Measurements from ENCODE around the gene FAM131B. TPM values are rescaled to one million over a fixed set of nuclear protein-coding genes. Genes with fewer than 3 reads are reported as not detected.

The FAM131B gene
- total RNA-seq, 1 donor: 1.4 TPM

DNA sequence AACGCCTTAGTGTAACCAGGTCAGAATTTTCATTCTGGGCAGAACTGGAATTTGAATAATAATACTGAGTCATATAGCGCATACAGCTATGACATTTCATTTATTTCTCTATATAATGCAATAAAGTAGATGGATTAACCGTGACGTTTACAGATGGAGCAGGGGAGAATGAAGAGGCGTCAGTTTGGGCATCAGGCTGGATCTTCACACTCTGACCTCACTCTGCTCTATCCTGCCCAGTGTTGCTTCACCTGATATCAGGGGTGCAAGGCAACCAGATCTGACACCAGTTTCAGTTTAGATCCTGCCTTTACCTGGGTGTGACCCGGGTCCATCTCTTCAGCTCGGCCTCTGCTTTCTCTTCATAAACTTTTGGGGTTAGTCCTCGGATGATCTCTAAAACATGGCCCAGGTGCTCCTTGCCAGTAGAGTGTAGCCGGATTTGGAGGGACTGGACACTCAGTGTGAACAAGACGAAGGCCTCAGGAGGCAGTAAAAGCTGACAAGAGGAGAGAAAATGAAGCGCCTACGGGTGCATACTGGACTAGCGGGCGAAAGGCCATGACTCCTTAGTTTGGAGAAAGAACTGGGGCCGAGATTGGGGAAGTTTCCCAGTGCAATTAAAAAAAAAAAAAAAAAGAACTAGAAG lies 17.2 kb upstream of the FAM131B start:
- TF ChIP-seq, protein P1, sequence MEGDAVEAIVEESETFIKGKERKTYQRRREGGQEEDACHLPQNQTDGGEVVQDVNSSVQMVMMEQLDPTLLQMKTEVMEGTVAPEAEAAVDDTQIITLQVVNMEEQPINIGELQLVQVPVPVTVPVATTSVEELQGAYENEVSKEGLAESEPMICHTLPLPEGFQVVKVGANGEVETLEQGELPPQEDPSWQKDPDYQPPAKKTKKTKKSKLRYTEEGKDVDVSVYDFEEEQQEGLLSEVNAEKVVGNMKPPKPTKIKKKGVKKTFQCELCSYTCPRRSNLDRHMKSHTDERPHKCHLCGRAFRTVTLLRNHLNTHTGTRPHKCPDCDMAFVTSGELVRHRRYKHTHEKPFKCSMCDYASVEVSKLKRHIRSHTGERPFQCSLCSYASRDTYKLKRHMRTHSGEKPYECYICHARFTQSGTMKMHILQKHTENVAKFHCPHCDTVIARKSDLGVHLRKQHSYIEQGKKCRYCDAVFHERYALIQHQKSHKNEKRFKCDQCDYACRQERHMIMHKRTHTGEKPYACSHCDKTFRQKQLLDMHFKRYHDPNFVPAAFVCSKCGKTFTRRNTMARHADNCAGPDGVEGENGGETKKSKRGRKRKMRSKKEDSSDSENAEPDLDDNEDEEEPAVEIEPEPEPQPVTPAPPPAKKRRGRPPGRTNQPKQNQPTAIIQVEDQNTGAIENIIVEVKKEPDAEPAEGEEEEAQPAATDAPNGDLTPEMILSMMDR (IDR thresholded peaks at IDR 0.05; ENCODE audit: extremely low read depth, low read depth, low read length): no peak
- Histone ChIP-seq H4K20me1 (ENCODE audit: insufficient read depth, low read length) (peaks cover 28% of the 10 kb centered on the region), H2AFZ (ENCODE audit: low read length) (no peak overlapping the region), H3K36me3 (ENCODE audit: insufficient read depth, low read length) (peaks cover 25% of the 10 kb centered on the region), H3K27ac (ENCODE audit: low read depth, low read length) (peak overlapping the region; percentile 88), H3K4me3 (ENCODE audit: insufficient read depth, low read length) (peak overlapping the region; percentile 87), H3K27me3 (ENCODE audit: insufficient read depth, low read length) (no peaks in the 10 kb centered on the region), H3K4me1 (ENCODE audit: insufficient read depth, low read length) (peaks cover 55% of the 10 kb centered on the region), H3K4me2 (ENCODE audit: insufficient read depth, low read length) (peak overlapping the region; percentile 88), H3K9me3 (ENCODE audit: low read depth, low read length) (no peaks in the 10 kb centered on the region), H3K79me2 (ENCODE audit: insufficient read depth, low read length) (peaks cover 47% of the 10 kb centered on the region)
- DNase-seq (ENCODE audit: insufficient read length, low spot score, missing footprints): peak; percentile 88

DNA sequence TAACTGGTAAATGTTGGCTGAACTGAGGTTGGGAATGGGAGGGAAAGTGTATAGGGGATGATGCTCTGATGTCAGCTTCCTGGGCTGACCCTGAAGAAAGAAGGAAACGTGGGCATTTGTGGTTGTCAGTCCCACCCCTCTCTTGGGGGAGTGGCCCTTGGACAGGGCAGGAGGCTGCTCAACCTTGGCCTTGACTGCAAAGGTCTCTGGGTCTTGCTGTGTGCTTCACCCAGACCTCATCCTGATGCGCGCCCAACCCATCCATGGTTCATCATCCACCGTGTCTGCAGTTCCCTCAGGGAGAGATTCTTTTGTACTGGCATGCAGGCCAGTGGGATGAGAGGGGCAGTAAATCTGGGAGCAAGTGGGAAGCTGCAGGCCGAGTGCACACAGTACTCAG lies 13.9 kb upstream of the FAM131B start:
- H3K9me3 ChIP-seq (ENCODE audit: low read depth, low read length): no peaks in the 10 kb centered on the region

DNA sequence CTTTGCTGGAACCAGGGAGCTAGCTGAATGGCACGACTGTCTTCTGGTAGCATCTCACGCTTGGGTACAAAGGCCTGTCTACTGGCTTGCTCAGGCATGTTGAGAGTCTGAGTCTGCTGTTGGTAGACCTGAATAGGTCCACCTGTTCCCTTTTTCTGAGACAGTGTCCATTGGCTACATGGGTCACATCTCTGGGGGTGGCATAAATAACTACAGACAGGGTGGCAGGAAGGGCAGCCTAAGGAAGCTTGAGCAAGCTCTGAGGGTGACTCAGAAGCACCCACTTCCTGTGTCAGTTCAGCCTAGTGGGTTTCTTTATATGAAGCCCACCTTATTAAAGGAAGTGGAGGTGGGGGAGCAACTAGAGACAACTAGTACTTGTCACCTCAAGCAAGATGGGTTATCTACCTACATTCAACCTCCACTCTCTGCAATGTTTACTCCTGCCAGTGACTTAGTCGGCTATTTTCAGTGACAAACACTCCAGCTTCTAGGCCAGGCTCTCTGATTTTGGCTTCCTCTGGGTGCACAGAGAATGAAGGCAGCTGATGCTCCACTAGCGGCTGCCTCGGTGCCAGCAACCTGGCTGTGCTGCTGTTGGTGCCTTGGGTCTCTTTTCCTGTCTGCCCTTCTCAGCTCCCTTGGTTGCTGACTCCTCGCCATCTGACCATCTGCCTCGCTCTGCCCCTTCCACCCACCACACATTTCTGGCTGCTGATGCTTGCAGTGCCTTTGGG lies 13.0 kb upstream of the FAM131B start:
- H3K27me3 ChIP-seq (ENCODE audit: insufficient read depth, low read length): no peaks in the 10 kb centered on the region
- H3K27ac ChIP-seq (ENCODE audit: low read depth, low read length): no peak overlapping the region
- no peaks in the 10 kb centered on the region for H3K9me3 ChIP-seq (ENCODE audit: low read depth, low read length)
- H3K4me2 ChIP-seq (ENCODE audit: insufficient read depth, low read length): no peak overlapping the region
- H2AFZ ChIP-seq (ENCODE audit: low read length): no peak overlapping the region
- no peaks in the 10 kb centered on the region for H4K20me1 ChIP-seq (ENCODE audit: insufficient read depth, low read length)
- DNase-seq (ENCODE audit: insufficient read length, low spot score, missing footprints): peak; percentile 38
- H3K79me2 ChIP-seq (ENCODE audit: insufficient read depth, low read length): peaks cover 11% of the 10 kb centered on the region
- H3K4me3 ChIP-seq (ENCODE audit: insufficient read depth, low read length): no peak overlapping the region
- peaks cover 38% of the 10 kb centered on the region for H3K4me1 ChIP-seq (ENCODE audit: insufficient read depth, low read length)
- TF ChIP-seq, protein P1 (IDR thresholded peaks at IDR 0.05; ENCODE audit: extremely low read depth, low read depth, low read length): no peak
- H3K36me3 ChIP-seq (ENCODE audit: insufficient read depth, low read length): no peaks in the 10 kb centered on the region

More for the DNA sequence above, 13.9 kb upstream of the FAM131B start:
- DNase-seq (ENCODE audit: insufficient read length, low spot score, missing footprints): peak; percentile 44
- Histone ChIP-seq H3K79me2 (ENCODE audit: insufficient read depth, low read length) (peaks cover 14% of the 10 kb centered on the region), H4K20me1 (ENCODE audit: insufficient read depth, low read length) (no peaks in the 10 kb centered on the region), H3K27me3 (ENCODE audit: insufficient read depth, low read length) (no peaks in the 10 kb centered on the region), H2AFZ (ENCODE audit: low read length) (no peak overlapping the region), H3K4me3 (ENCODE audit: insufficient read depth, low read length) (no peak overlapping the region), H3K4me2 (ENCODE audit: insufficient read depth, low read length) (no peak overlapping the region), H3K4me1 (ENCODE audit: insufficient read depth, low read length) (peaks cover 38% of the 10 kb centered on the region), H3K36me3 (ENCODE audit: insufficient read depth, low read length) (no peaks in the 10 kb centered on the region), H3K27ac (ENCODE audit: low read depth, low read length) (no peak overlapping the region)
- TF ChIP-seq, protein P1 (IDR thresholded peaks at IDR 0.05; ENCODE audit: extremely low read depth, low read depth, low read length): no peak

DNA sequence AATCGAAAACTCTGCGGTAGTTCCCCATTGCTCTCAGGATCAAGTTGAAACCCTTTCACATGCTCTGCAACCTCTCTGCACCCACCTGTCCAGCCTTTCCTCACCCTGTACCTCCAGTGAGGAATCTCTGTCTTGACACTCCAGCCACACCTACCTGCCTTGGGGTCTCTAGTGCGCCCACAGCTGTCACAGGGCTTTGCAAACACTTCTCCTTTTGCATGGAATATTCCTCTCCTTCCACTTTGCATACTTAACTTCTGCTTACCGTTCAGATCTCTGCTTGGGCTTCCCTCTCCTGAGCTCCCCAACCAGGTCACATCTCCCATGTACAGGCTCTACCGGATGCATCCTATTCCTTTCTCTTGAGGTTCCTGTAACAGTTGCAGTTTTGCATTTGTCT lies 12.0 kb upstream of the FAM131B start:
- Histone ChIP-seq H3K36me3 (ENCODE audit: insufficient read depth, low read length) (no peaks in the 10 kb centered on the region), H3K4me2 (ENCODE audit: insufficient read depth, low read length) (no peak overlapping the region), H4K20me1 (ENCODE audit: insufficient read depth, low read length) (no peaks in the 10 kb centered on the region), H3K79me2 (ENCODE audit: insufficient read depth, low read length) (peaks cover 7% of the 10 kb centered on the region), H3K9me3 (ENCODE audit: low read depth, low read length) (no peaks in the 10 kb centered on the region), H2AFZ (ENCODE audit: low read length) (no peak overlapping the region), H3K27ac (ENCODE audit: low read depth, low read length) (no peak overlapping the region), H3K4me3 (ENCODE audit: insufficient read depth, low read length) (no peak overlapping the region), H3K27me3 (ENCODE audit: insufficient read depth, low read length) (no peaks in the 10 kb centered on the region), H3K4me1 (ENCODE audit: insufficient read depth, low read length) (peaks cover 35% of the 10 kb centered on the region)
- DNase-seq (ENCODE audit: insufficient read length, low spot score, missing footprints): peak; percentile 15
- TF ChIP-seq, protein P1 (IDR thresholded peaks at IDR 0.05; ENCODE audit: extremely low read depth, low read depth, low read length): no peak

Measured in osteoblast (primary cell).